DOHH2 (cell line): ENCODE results near the gene HOXD9.

ENCODE experiments used
- CTCF ChIP-seq: fragments of 200-600 bp; sonication (generic); IDR thresholded peaks from one replicate; pipeline ENCODE4 v1.5.1; 2014; ENCODE audit warnings: antibody characterized with exemption, mild to moderate bottlenecking, low read depth, low read length; ENCODE audit not compliant: poor library complexity, severe bottlenecking
- EZH2phosphoT487 ChIP-seq: fragments of 200-600 bp; sonication (generic); IDR thresholded peaks from 2 replicates; pipeline ENCODE4 v1.6.1; 2017; ENCODE audit warnings: borderline replicate concordance, mild to moderate bottlenecking, antibody characterized with exemption, low read length, moderate library complexity, mixed read lengths

GRCh38 chr2:176161825-176162626 is 39.5 kb downstream of the HOXD9 start:
- TF ChIP-seq CTCF (no peak), EZH2phosphoT487 (no peak)
